NOMO-1 treated with dmso at 0.1 percent for 144 hours (cell line): Measurements from ENCODE around the gene ZNF281.
"Not testable (repeated sequence)": the region's sequence is repeated elsewhere in the genome, so short reads cannot be mapped to it uniquely, and the experiment has no call there.

Source experiments
- DNase-seq: peaks from one replicate; lab custom pipeline; 2025; ENCODE audit not compliant: unreplicated experiment; lab: John Stamatoyannopoulos, UW

The ZNF281 gene

GRCh38 chr1:200364831-200365230 lies 45.0 kb downstream of the ZNF281 start:
- DNase-seq = no peak

GRCh38 chr1:200364091-200364759 lies 45.6 kb downstream of the ZNF281 start:
- no peak for DNase-seq

- no peak for DNase-seq
Observed at GRCh38 chr1:200363264-200363933, 46.4 kb downstream of the ZNF281 start.

GRCh38 chr1:200362421-200362820 lies 47.4 kb downstream of the ZNF281 start:
- DNase-seq = no peak

GRCh38 chr1:200359610-200360163 lies 50.1 kb downstream of the ZNF281 start:
- no peak for DNase-seq

- not testable (repeated sequence) for DNase-seq
Observed at GRCh38 chr1:200357925-200358324, 51.9 kb downstream of the ZNF281 start.

GRCh38 chr1:200355801-200356200 lies 54.0 kb downstream of the ZNF281 start:
- DNase-seq = no peak
